Neural progenitor cell (in vitro differentiated cells): Measurements from ENCODE around the gene SNRNP70.

Experiments used
- CTCF ChIP-seq: fragments of 200-600 bp; sonication (generic); IDR thresholded peaks from 2 replicates; pipeline ENCODE4 v1.5.1; 2017; ENCODE audit warnings: antibody characterized with exemption, mild to moderate bottlenecking
- EZH2 ChIP-seq: fragments of 200-600 bp; sonication (generic); IDR thresholded peaks from 2 replicates; pipeline ENCODE4 v1.6.1; 2017; ENCODE audit warnings: antibody characterized with exemption, mild to moderate bottlenecking, moderate library complexity

GRCh38 chr19:49157445-49158224 is 72.4 kb downstream of the SNRNP70 start, which contains the start of gene TRPM4:
- TF ChIP-seq CTCF: no peak
- no peak for TF ChIP-seq EZH2
